WTC11 (cell line): ENCODE results near the gene SH3PXD2A. TPM values are rescaled to one million over a fixed set of nuclear protein-coding genes. Genes with fewer than 3 reads are reported as not detected.

ENCODE experiments used
- ATAC-seq: fragments of 200-7000 bp; cut with Tn5 transposase; 2 replicates; pipeline ENCODE4 v1.10.0; 2021; ENCODE audit warnings: mild to moderate bottlenecking, moderate library complexity
- CTCF ChIA-PET: fragments of 300-600 bp; sonication (Branson Sonifier 250); formaldehyde crosslinking; loops from one replicate; lab custom pipeline; 2021; ENCODE audit warnings: antibody characterized with exemption; lab: Charles Lee
- POLR2A ChIA-PET: fragments of 350-600 bp; sonication (Branson Sonifier 250); formaldehyde crosslinking; loops from one replicate; lab custom pipeline; 2021; ENCODE audit warnings: antibody characterized with exemption; lab: Charles Lee
- DNase-seq: peaks from one replicate; pipeline ENCODE4 v3.0.0; 2021; ENCODE audit warnings: low spot score
- H3K27ac Mint-ChIP-seq: 2 replicates; pipeline ENCODE4 v1.8.0; 2021; ENCODE audit warnings: mixed read lengths
- H3K27me3 Mint-ChIP-seq: 2 replicates; pipeline ENCODE4 v1.8.0; 2021; ENCODE audit warnings: low read depth, mild to moderate bottlenecking, moderate library complexity, mixed read lengths
- H3K36me3 Mint-ChIP-seq: 2 replicates; pipeline ENCODE4 v1.8.0; 2021; ENCODE audit warnings: mixed read lengths
- H3K4me1 Mint-ChIP-seq: 2 replicates; pipeline ENCODE4 v1.8.0; 2022; ENCODE audit warnings: mixed read lengths
- H3K4me3 Mint-ChIP-seq: 2 replicates; pipeline ENCODE4 v1.8.0; 2021; ENCODE audit warnings: mild to moderate bottlenecking, moderate library complexity, mixed read lengths
- H3K9me3 Mint-ChIP-seq: 2 replicates; pipeline ENCODE4 v1.8.0; 2021; ENCODE audit warnings: mixed read lengths
- ATF1 ChIP-seq: sonication (generic); formaldehyde crosslinking; IDR thresholded peaks from 2 replicates; pipeline ENCODE4 v1.8.1; 2023; ENCODE audit warnings: mild to moderate bottlenecking, moderate library complexity, missing genetic modification reagents
- ATF6 ChIP-seq: sonication (generic); formaldehyde crosslinking; IDR thresholded peaks from 2 replicates; pipeline ENCODE4 v1.8.1; 2023; ENCODE audit warnings: mild to moderate bottlenecking, missing genetic modification reagents
- CREB1 ChIP-seq: sonication (generic); formaldehyde crosslinking; IDR thresholded peaks from 2 replicates; pipeline ENCODE4 v1.8.0; 2023; ENCODE audit warnings: mild to moderate bottlenecking, missing genetic modification reagents
- ESRRA ChIP-seq: sonication (generic); formaldehyde crosslinking; IDR thresholded peaks from 2 replicates; pipeline ENCODE4 v1.8.1; 2022; ENCODE audit warnings: mild to moderate bottlenecking, missing genetic modification reagents, borderline replicate concordance
- FOXK1 ChIP-seq: sonication (generic); formaldehyde crosslinking; IDR thresholded peaks from 2 replicates; pipeline ENCODE4 v1.8.0; 2022; ENCODE audit warnings: mild to moderate bottlenecking, moderate library complexity, missing genetic modification reagents
- GTF2I ChIP-seq: fragments of 250-450 bp; sonication (Bioruptor Pico); conservative IDR thresholded peaks from 2 replicates; pipeline ENCODE4 v1.4.0; 2021; ENCODE audit warnings: mild to moderate bottlenecking
- HMGA2 ChIP-seq: fragments of 250-450 bp; sonication (Bioruptor Pico); IDR thresholded peaks from 2 replicates; pipeline ENCODE4 v1.4.0; 2021; ENCODE audit warnings: mild to moderate bottlenecking, moderate library complexity
- MYBL2 ChIP-seq: sonication (generic); formaldehyde crosslinking; IDR thresholded peaks from 2 replicates; pipeline ENCODE4 v1.8.1; 2023; ENCODE audit warnings: mild to moderate bottlenecking, moderate library complexity, missing genetic modification reagents
- NFATC4 ChIP-seq: fragments of 250-450 bp; sonication (Bioruptor Pico); IDR thresholded peaks from 2 replicates; pipeline ENCODE4 v1.9.0; 2021; ENCODE audit warnings: mild to moderate bottlenecking
- NR1H2 ChIP-seq: sonication (generic); formaldehyde crosslinking; IDR thresholded peaks from 2 replicates; pipeline ENCODE4 v1.9.0; 2021; ENCODE audit warnings: mild to moderate bottlenecking, moderate library complexity, missing genetic modification reagents
- SMAD4 ChIP-seq: sonication (generic); formaldehyde crosslinking; IDR thresholded peaks from 2 replicates; pipeline ENCODE4 v1.8.0; 2022; ENCODE audit warnings: mild to moderate bottlenecking, missing genetic modification reagents
- TEAD4 ChIP-seq: sonication (generic); formaldehyde crosslinking; IDR thresholded peaks from 2 replicates; pipeline ENCODE4 v1.8.0; 2022; ENCODE audit warnings: mild to moderate bottlenecking, missing genetic modification reagents
- ZBTB21 ChIP-seq: sonication (generic); formaldehyde crosslinking; IDR thresholded peaks from 2 replicates; pipeline ENCODE4 v1.8.1; 2023; ENCODE audit warnings: mild to moderate bottlenecking, missing genetic modification reagents, borderline replicate concordance
- total RNA-seq: library from RNA; stranded (reverse); gene quantifications from 3 replicates; pipeline ENCODE4 v1.2.3, GENCODE V29; 2021
- TF ChIP-seq, protein P1 (sequence below): sonication (generic); formaldehyde crosslinking; IDR thresholded peaks from 2 replicates; pipeline ENCODE4 v1.8.0; 2022; ENCODE audit warnings: missing genetic modification reagents
- TF ChIP-seq, protein P2 (sequence below): sonication (generic); formaldehyde crosslinking; IDR thresholded peaks from 2 replicates; pipeline ENCODE4 v1.8.1; 2022; ENCODE audit warnings: low read depth, mild to moderate bottlenecking, moderate library complexity, missing genetic modification reagents, borderline replicate concordance
- TF ChIP-seq, protein P3 (sequence below): fragments of 250-450 bp; sonication (Bioruptor Pico); IDR thresholded peaks from 2 replicates; pipeline ENCODE4 v1.9.0; 2021; ENCODE audit warnings: mild to moderate bottlenecking
- TF ChIP-seq, protein P4 (sequence below): sonication (generic); formaldehyde crosslinking; IDR thresholded peaks from 2 replicates; pipeline ENCODE4 v1.8.1; 2022; ENCODE audit warnings: low read depth, missing genetic modification reagents, borderline replicate concordance

SH3PXD2A gene
- total RNA-seq, 1 experiment from 2014 or later: 15.7 TPM

GRCh38 chr10:103832806-103833205 is 22.6 kb downstream of the SH3PXD2A start:
- Mint-ChIP-seq H3K4me1 (peaks cover 53% of the 10 kb centered on the region), H3K27me3 (no peaks in the 10 kb centered on the region), H3K9me3 (peaks cover 12% of the 10 kb centered on the region), H3K4me3 (no peak overlapping the region), H3K27ac (no peak overlapping the region), H3K36me3 (peaks cover 16% of the 10 kb centered on the region)
- no peak for DNase-seq
- ChIA-PET POLR2A (no interaction called here), CTCF (interaction anchor here (1.1 kb wide), 1 partner anchor 21 kb away, joined by 3 read pairs; no protein-coding TSS in a partner anchor)
- TF ChIP-seq NR1H2 (CRISPR knock-in tag) (no peak), HMGA2 (CRISPR knock-in tag) (no peak), NFATC4 (CRISPR knock-in tag) (no peak), ATF6 (CRISPR knock-in tag) (no peak), MYBL2 (CRISPR knock-in tag) (no peak), GTF2I (CRISPR knock-in tag) (peak; percentile 81)
- TF ChIP-seq, protein P1, sequence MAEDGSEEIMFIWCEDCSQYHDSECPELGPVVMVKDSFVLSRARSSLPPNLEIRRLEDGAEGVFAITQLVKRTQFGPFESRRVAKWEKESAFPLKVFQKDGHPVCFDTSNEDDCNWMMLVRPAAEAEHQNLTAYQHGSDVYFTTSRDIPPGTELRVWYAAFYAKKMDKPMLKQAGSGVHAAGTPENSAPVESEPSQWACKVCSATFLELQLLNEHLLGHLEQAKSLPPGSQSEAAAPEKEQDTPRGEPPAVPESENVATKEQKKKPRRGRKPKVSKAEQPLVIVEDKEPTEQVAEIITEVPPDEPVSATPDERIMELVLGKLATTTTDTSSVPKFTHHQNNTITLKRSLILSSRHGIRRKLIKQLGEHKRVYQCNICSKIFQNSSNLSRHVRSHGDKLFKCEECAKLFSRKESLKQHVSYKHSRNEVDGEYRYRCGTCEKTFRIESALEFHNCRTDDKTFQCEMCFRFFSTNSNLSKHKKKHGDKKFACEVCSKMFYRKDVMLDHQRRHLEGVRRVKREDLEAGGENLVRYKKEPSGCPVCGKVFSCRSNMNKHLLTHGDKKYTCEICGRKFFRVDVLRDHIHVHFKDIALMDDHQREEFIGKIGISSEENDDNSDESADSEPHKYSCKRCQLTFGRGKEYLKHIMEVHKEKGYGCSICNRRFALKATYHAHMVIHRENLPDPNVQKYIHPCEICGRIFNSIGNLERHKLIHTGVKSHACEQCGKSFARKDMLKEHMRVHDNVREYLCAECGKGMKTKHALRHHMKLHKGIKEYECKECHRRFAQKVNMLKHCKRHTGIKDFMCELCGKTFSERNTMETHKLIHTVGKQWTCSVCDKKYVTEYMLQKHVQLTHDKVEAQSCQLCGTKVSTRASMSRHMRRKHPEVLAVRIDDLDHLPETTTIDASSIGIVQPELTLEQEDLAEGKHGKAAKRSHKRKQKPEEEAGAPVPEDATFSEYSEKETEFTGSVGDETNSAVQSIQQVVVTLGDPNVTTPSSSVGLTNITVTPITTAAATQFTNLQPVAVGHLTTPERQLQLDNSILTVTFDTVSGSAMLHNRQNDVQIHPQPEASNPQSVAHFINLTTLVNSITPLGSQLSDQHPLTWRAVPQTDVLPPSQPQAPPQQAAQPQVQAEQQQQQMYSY (CRISPR knock-in tag): no peak
- no peak for ATAC-seq

DNA sequence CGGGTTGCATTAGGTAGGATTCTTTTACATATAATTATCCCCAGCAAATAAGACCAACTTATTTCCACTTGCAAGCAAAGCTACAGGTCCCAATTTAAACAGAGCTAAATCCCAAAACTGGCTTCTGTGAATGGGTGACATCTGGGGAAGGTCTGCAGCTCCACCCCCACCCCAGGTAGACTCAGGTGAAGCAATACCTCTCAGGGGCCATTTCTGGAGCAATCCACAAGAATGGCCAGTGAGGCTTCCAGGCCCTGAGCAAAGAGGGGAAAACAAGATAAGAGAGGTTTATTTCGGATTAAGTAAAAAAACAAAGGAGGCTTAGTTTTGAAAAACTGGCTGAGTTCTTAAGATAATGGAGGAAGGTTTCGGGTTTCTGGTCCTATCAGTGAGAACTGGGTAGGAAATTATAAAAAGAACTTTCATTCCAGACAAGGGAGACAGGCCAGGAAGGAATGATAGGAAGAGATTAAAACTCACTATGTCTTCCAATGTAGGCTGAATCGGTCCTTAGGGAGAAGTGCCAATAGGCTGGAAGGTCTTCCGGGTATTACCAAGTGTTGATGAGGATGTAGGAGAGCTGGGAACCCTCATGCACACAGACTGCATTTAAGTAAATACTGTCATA is 25.4 kb downstream of the SH3PXD2A start:
- H3K4me3 Mint-ChIP-seq: no peak overlapping the region
- ATAC-seq: no peak
- TF ChIP-seq ATF1 (CRISPR knock-in tag) (no peak), CREB1 (CRISPR knock-in tag) (no peak), SMAD4 (no peak), ATF6 (CRISPR knock-in tag) (no peak), TEAD4 (CRISPR knock-in tag) (no peak), ESRRA (CRISPR knock-in tag) (no peak), NR1H2 (CRISPR knock-in tag) (no peak), ZBTB21 (no peak), FOXK1 (CRISPR knock-in tag) (no peak)
- TF ChIP-seq, protein P1 (CRISPR knock-in tag): no peak
- TF ChIP-seq, protein P2, sequence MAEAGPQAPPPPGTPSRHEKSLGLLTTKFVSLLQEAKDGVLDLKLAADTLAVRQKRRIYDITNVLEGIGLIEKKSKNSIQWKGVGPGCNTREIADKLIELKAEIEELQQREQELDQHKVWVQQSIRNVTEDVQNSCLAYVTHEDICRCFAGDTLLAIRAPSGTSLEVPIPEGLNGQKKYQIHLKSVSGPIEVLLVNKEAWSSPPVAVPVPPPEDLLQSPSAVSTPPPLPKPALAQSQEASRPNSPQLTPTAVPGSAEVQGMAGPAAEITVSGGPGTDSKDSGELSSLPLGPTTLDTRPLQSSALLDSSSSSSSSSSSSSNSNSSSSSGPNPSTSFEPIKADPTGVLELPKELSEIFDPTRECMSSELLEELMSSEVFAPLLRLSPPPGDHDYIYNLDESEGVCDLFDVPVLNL (CRISPR knock-in tag): no peak
- TF ChIP-seq, protein P3, sequence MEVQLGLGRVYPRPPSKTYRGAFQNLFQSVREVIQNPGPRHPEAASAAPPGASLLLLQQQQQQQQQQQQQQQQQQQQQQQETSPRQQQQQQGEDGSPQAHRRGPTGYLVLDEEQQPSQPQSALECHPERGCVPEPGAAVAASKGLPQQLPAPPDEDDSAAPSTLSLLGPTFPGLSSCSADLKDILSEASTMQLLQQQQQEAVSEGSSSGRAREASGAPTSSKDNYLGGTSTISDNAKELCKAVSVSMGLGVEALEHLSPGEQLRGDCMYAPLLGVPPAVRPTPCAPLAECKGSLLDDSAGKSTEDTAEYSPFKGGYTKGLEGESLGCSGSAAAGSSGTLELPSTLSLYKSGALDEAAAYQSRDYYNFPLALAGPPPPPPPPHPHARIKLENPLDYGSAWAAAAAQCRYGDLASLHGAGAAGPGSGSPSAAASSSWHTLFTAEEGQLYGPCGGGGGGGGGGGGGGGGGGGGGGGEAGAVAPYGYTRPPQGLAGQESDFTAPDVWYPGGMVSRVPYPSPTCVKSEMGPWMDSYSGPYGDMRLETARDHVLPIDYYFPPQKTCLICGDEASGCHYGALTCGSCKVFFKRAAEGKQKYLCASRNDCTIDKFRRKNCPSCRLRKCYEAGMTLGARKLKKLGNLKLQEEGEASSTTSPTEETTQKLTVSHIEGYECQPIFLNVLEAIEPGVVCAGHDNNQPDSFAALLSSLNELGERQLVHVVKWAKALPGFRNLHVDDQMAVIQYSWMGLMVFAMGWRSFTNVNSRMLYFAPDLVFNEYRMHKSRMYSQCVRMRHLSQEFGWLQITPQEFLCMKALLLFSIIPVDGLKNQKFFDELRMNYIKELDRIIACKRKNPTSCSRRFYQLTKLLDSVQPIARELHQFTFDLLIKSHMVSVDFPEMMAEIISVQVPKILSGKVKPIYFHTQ (CRISPR knock-in tag): no peak
- TF ChIP-seq, protein P4, sequence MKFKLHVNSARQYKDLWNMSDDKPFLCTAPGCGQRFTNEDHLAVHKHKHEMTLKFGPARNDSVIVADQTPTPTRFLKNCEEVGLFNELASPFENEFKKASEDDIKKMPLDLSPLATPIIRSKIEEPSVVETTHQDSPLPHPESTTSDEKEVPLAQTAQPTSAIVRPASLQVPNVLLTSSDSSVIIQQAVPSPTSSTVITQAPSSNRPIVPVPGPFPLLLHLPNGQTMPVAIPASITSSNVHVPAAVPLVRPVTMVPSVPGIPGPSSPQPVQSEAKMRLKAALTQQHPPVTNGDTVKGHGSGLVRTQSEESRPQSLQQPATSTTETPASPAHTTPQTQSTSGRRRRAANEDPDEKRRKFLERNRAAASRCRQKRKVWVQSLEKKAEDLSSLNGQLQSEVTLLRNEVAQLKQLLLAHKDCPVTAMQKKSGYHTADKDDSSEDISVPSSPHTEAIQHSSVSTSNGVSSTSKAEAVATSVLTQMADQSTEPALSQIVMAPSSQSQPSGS (CRISPR knock-in tag): no peak

More for the DNA sequence above, 25.4 kb downstream of the SH3PXD2A start:
- no peak overlapping the region for H3K27ac Mint-ChIP-seq
- DNase-seq: no peak
- ChIA-PET POLR2A (no interaction called here), CTCF (no interaction called here)
- peaks cover 12% of the 10 kb centered on the region for H3K9me3 Mint-ChIP-seq
- H3K36me3 Mint-ChIP-seq: peaks cover 16% of the 10 kb centered on the region
- peaks cover 36% of the 10 kb centered on the region for H3K4me1 Mint-ChIP-seq
- no peaks in the 10 kb centered on the region for H3K27me3 Mint-ChIP-seq
